ENCODE measurements around the gene SLC19A2. TPM values are rescaled to one million over a fixed set of nuclear protein-coding genes. Genes with fewer than 3 reads are reported as not detected.

SLC19A2 gene
- total RNA-seq, 1 experiment from 2014 or later: 31.5 TPM

DNA sequence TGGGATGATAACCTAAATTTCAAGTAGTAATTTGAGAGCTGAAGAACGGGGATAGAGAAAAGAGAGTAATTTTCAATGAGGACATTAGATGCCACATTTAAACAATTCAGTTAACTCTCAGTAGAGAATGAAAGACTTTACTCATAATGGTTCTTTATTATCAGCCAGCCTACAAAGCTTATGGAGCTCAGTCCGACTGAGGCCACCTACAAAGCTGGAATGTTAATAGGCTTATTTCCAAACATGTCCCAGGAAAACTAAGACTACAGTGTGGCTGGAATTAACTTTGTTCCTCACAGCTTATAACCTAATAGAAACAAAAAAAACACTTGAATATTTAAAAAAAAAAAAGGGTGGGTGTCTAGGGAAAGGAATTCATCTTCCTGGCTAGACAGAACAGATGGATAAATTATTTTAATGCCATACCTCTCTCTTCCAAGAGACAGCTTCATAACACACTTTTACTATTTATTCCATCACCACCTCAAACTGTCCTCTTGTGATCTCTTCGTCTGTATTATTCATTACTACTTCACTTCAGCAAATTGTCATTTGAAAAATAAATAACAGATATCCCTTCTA, 9.8 kb downstream of the SLC19A2 start:
- ChIA-PET CTCF (no interaction called here), POLR2A (interaction anchor here (0.7 to 0.8 kb wide), 2 partner anchors 10 to 32 kb away, joined by 3 read pairs; no protein-coding TSS in a partner anchor)
- Histone ChIP-seq H3K4me3 (ENCODE audit: low read depth, low read length) (no peak overlapping the region), H3K36me3 (ENCODE audit: control insufficient read depth, insufficient read depth, low read length) (peaks cover 1% of the 10 kb centered on the region), H3K9me3 (no peaks in the 10 kb centered on the region), H3K4me1 (peaks cover 12% of the 10 kb centered on the region), H3K27me3 (replicated peaks; ENCODE audit: control insufficient read depth, insufficient read depth, low read length) (no peaks in the 10 kb centered on the region)
- no peak for DNase-seq
- no peak overlapping the region for H3K27ac Mint-ChIP-seq (ENCODE audit: unreplicated experiment)
- H3K4me3 Mint-ChIP-seq (ENCODE audit: unreplicated experiment): no peak overlapping the region
- no peaks in the 10 kb centered on the region for H3K9me3 Mint-ChIP-seq (ENCODE audit: unreplicated experiment)
- TF ChIP-seq, protein P1, sequence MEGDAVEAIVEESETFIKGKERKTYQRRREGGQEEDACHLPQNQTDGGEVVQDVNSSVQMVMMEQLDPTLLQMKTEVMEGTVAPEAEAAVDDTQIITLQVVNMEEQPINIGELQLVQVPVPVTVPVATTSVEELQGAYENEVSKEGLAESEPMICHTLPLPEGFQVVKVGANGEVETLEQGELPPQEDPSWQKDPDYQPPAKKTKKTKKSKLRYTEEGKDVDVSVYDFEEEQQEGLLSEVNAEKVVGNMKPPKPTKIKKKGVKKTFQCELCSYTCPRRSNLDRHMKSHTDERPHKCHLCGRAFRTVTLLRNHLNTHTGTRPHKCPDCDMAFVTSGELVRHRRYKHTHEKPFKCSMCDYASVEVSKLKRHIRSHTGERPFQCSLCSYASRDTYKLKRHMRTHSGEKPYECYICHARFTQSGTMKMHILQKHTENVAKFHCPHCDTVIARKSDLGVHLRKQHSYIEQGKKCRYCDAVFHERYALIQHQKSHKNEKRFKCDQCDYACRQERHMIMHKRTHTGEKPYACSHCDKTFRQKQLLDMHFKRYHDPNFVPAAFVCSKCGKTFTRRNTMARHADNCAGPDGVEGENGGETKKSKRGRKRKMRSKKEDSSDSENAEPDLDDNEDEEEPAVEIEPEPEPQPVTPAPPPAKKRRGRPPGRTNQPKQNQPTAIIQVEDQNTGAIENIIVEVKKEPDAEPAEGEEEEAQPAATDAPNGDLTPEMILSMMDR (IDR thresholded peaks at IDR 0.05; ENCODE audit: insufficient read depth in 1 of 2, low read depth in 1 of 2, low read length in 1 of 2, severe bottlenecking in 1 of 2, unreplicated experiment in 1 of 2): no peak
- H3K4me1 Mint-ChIP-seq (ENCODE audit: low read depth, unreplicated experiment): peaks cover 14% of the 10 kb centered on the region
- BruUV-seq (replicated peaks): no TSS peak
- no peaks in the 10 kb centered on the region for H3K27me3 Mint-ChIP-seq (ENCODE audit: insufficient read depth, unreplicated experiment)
- intact Hi-C loops (cut with micrococcal nuclease; ENCODE audit: unreplicated experiment): no loop called here
- H3K36me3 Mint-ChIP-seq (ENCODE audit: insufficient read depth, unreplicated experiment): peaks cover 17% of the 10 kb centered on the region

DNA sequence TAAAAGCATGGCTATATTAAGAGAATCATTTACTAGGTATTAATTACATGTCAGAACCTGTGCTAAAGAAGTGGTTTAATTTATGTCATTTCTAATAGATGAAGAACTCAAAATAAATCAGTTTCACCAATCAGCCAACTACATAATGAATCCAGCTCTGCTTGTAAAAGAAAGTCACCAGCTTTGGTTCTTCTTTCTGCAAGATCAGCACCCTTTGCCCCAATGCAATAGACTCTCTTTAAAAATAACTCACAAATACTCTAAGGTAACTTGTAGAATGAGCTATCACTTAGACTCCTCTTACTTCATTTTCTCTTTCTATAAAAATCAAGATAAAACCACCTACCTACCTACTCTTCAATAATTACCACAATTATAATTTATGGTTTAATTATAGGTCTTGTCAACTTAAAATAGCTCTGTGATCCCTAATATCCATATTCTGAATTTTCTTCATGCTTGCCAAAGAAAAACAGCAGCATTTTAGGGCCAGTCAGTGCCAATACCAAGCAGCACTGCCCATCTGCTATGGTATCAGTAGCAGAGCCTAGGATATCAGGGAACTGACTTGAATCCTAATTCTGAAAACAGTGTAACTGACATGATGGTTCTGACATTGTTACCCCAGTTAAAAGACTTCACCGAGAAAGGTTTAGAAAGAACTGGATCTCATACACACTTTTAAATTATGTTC, 11.3 kb downstream of the SLC19A2 start:
- no peaks in the 10 kb centered on the region for H3K27me3 ChIP-seq (replicated peaks; ENCODE audit: control insufficient read depth, insufficient read depth, low read length)
- H3K27me3 Mint-ChIP-seq (ENCODE audit: insufficient read depth, unreplicated experiment): no peaks in the 10 kb centered on the region
- H3K9me3 ChIP-seq: no peaks in the 10 kb centered on the region
- intact Hi-C loops (cut with micrococcal nuclease; ENCODE audit: unreplicated experiment): no loop called here
- H3K4me3 Mint-ChIP-seq (ENCODE audit: unreplicated experiment): no peak overlapping the region
- H3K36me3 Mint-ChIP-seq (ENCODE audit: insufficient read depth, unreplicated experiment): peaks cover 17% of the 10 kb centered on the region
- H3K36me3 ChIP-seq (ENCODE audit: control insufficient read depth, insufficient read depth, low read length): peaks cover 1% of the 10 kb centered on the region
- no TSS peak for BruUV-seq (replicated peaks)
- peaks cover 3% of the 10 kb centered on the region for H3K4me1 ChIP-seq
- H3K27ac Mint-ChIP-seq (ENCODE audit: unreplicated experiment): no peak overlapping the region
- DNase-seq: no peak
- TF ChIP-seq, protein P1 (IDR thresholded peaks at IDR 0.05; ENCODE audit: insufficient read depth in 1 of 2, low read depth in 1 of 2, low read length in 1 of 2, severe bottlenecking in 1 of 2, unreplicated experiment in 1 of 2): no peak
- POLR2A ChIA-PET: interaction anchor here (0.7 kb wide), 1 partner anchor 31 kb away, joined by 3 read pairs; no protein-coding TSS in a partner anchor
- no peaks in the 10 kb centered on the region for H3K9me3 Mint-ChIP-seq (ENCODE audit: unreplicated experiment)
- no peak overlapping the region for H3K4me3 ChIP-seq (ENCODE audit: low read depth, low read length)
- CTCF ChIA-PET: no interaction called here
- H3K4me1 Mint-ChIP-seq (ENCODE audit: low read depth, unreplicated experiment): peaks cover 3% of the 10 kb centered on the region

- H3K36me3 Mint-ChIP-seq (ENCODE audit: insufficient read depth, unreplicated experiment): peaks cover 26% of the 10 kb centered on the region
- DNase-seq: no peak
- intact Hi-C loops (cut with micrococcal nuclease; ENCODE audit: unreplicated experiment): no loop called here
- no peaks in the 10 kb centered on the region for H3K27me3 Mint-ChIP-seq (ENCODE audit: insufficient read depth, unreplicated experiment)
- H3K4me3 Mint-ChIP-seq (ENCODE audit: unreplicated experiment): no peak overlapping the region
- Histone ChIP-seq H3K4me1 (no peaks in the 10 kb centered on the region), H3K36me3 (ENCODE audit: control insufficient read depth, insufficient read depth, low read length) (peaks cover 3% of the 10 kb centered on the region), H3K4me3 (ENCODE audit: low read depth, low read length) (no peak overlapping the region), H3K9me3 (no peaks in the 10 kb centered on the region), H3K27me3 (replicated peaks; ENCODE audit: control insufficient read depth, insufficient read depth, low read length) (no peaks in the 10 kb centered on the region)
- H3K4me1 Mint-ChIP-seq (ENCODE audit: low read depth, unreplicated experiment): no peaks in the 10 kb centered on the region
- ChIA-PET POLR2A (no interaction called here), CTCF (no interaction called here)
- H3K9me3 Mint-ChIP-seq (ENCODE audit: unreplicated experiment): no peaks in the 10 kb centered on the region
- BruUV-seq (replicated peaks): no TSS peak
- no peak overlapping the region for H3K27ac Mint-ChIP-seq (ENCODE audit: unreplicated experiment)
- TF ChIP-seq, protein P1 (IDR thresholded peaks at IDR 0.05; ENCODE audit: insufficient read depth in 1 of 2, low read depth in 1 of 2, low read length in 1 of 2, severe bottlenecking in 1 of 2, unreplicated experiment in 1 of 2): no peak
These were observed 12.4 kb downstream of the SLC19A2 start for GRCh38 chr1:169473347-169473746.

All from Caco-2 (cell line).